Activated CD4-positive, CD25-positive, alpha-beta regulatory T cell treated with anti-CD3 and anti-CD28 coated beads, Interleukin-2, amount 50 U/mL, for 16 hours (primary cell): ENCODE results near the gene NHLRC4.
"Not testable (repeated sequence)": the region's sequence is repeated elsewhere in the genome, so short reads cannot be mapped to it uniquely, and the experiment has no call there.

Source experiments
- DNase-seq: peaks from one replicate; pipeline ENCODE4 v3.0.0-alpha.2; 2020; ENCODE audit warnings: low read depth, low spot score

Gene NHLRC4

GRCh38 chr16:596736-597060 is 29.9 kb downstream of the NHLRC4 start:
- DNase-seq = no peak

DNA sequence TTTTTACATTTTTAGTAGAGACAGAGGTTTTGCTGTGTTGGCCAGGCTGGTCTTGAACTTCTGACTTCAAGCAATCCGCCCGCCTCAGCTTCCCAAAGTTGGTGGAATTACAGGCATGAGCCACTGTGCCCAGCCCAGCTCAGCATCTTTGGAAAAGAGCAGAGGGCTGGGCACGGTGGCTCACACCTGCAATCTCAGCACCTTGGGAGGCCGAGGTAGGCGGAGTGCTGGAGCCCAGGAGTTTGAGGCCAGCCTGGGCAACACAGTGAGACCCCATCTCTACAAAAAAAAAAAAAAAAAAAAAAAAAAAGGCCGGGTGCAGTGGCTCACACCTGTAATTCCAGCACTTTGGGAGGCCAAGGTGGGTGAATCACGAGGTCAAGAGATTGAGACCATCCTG is 30.9 kb downstream of the NHLRC4 start:
- not testable (repeated sequence) for DNase-seq

DNA sequence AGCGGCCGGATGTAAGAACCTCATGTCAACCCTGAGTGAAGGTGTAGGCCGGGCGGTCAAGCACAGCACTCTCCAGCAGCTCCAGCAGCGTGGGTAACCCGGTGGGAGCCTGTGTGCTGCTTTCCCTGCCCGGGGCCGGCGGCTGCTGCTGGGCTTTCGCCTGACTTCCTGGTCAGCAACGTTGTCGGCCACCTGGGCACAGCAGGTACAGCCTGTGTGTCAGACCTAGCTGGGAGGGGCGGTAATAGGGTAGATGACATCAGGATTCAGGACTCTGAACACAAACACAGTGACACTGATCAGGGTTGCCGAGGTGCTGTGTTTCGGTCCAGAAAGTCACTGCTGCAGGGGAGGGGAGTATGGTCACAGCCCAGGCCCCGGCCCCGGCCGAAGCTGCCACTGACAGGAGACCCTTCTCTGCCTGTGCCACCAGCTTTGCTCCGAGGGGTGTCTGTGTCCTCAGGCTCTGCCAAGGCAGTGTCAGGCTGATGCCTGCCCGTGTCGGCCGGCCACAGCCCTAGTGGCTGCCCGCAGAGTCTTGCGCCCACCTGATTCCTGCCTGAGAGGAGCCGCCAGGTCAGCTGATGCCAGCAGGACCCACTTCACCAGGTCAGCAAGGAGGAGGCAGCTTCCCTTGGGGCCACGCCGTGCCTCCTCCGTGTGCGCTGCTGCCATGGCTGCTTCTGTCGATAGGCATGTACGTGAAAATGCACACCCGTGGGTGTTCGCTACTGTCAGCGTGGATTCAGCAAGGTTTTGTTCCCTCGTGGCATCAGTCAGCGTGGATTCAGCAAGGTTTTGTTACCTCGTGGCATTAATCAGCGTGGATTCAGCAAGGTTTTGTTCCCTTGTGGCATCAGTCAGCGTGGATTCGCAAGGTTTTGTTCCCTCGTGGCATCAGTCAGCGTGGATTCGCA is 32.3 kb downstream of the NHLRC4 start:
- DNase-seq = no peak

DNA sequence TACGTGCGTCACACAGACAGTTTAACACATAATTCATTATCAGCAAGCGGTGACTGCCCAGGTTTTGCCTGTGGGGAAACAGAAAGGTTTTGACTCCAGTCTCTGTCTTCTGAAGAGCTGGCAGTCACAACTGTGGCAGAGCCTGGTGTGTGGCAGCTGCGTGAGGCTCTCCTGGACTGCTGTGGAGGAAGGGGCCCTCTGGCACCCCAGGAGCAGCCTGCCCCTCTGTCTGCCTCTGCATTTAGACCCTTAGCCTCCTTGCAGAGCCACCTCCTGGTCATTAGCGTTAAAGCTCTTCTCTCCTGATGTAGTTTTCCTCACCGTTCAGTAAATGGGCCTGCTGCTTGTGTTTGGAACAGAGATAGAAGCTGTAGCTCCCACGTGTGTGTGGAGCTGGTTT is 34.0 kb downstream of the NHLRC4 start:
- no peak for DNase-seq

GRCh38 chr16:603933-604332 is 37.1 kb downstream of the NHLRC4 start:
- DNase-seq = no peak

- DNase-seq = no peak
Measured at GRCh38 chr16:606656-607307, 40.0 kb downstream of the NHLRC4 start.

DNA sequence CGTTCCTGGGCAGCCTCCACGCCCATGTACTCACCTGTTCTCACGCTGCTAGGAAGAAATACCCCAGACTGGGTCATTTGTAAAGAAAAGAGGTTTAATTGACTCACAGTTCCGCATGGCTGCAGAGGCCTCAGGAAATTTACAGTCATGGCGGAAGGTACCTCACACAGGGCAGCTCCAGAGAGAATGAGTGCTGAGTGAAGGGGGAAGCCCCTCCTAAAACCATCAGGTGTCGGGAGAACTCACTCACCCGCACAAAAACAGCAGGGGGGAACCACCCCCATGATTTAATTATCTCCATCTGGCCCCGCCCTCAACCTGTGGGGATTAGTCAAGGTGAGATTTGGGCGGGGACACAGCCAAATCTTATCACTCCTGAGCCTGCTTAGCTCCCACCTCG is 41.2 kb downstream of the NHLRC4 start:
- DNase-seq = no peak

DNA sequence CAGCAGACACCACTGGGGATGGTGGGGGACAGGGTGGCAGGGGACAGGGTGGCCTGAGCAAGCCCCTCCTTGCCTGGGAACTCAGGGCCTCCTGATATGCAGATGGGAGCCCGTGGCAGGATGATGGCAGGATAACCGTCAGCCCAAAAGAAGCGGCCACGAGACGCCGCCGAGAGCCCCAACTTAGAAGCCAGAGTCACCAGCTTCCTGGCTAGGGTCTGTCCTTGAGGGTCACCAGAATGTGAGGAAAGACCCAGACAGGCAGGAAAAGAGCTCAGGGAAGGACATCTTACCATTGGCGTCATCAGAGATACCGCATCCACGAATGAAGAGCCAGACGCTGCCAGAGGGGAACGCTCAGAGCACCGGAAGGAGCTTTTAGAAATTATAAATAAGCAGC is 42.5 kb downstream of the NHLRC4 start:
- DNase-seq = no peak

GRCh38 chr16:609984-610383 is 43.2 kb downstream of the NHLRC4 start:
- no peak for DNase-seq

GRCh38 chr16:610513-611381 is 43.9 kb downstream of the NHLRC4 start:
- DNase-seq = no peak

GRCh38 chr16:615122-615521 is 48.3 kb downstream of the NHLRC4 start:
- DNase-seq = no peak

DNA sequence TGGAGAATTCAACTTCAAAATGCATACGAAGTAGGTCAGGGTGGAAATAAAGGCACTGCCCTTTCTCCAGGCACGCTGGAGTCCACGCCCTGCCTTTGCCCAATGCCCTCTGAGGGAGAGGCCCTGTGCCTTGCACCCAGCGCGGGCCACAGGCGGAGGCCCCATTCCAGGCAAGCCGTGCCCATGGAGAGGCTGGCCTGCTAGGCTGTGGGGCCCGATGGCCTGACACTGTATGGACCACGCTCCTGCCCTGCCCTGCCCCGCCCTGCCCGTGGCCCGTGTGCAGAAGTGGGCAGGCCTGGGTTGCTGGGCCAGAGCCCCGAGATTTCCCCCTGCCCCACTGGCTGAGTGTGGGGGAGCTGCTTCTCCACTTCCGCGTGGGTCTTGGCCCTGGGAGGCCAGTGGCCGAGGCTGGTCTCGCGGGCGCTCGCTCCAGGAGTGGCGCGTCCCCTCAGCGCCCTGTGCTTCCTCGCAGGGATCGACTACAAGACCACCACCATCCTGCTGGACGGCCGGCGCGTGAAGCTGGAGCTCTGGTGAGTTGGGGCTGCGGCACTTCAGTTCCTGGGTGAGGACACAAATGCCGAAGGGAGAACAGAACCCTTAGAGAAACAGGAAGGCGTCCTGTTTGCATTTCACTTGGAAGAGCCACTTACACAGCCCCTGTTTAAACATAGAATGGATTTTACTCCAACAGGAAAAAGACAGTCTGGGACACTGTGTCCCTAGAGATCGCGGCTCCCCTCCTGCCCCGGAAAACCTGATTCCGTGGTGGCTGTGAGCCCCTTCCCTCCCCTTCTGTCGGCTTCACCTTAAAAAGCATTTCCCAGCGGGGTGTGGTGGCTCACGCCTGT is 50.2 kb downstream of the NHLRC4 start:
- DNase-seq = no peak

DNA sequence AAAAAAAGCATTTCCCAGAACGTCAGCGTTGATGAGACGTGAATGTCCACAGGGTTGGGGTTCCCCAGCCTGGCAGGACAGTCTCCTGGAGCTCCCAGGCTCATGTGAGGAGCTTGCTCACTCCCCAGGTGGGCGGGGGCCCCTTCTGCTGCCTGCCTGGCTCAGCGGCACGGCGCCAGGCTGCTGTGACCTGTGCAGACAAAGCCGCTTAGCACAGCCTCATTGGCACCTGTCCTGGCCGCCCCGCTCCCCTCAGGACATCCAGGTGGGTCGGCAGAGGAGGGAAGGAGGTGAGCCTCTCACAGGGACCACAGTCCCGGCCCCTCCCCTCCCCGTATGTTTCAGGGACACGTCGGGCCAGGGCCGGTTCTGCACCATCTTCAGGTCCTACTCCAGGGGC is 51.0 kb downstream of the NHLRC4 start:
- no peak for DNase-seq
